ELR (cell line): ENCODE results near the gene RHO.

Experiments used
- DNase-seq: peaks from one replicate; pipeline ENCODE4 v3.0.0-alpha.2; 2015; ENCODE audit warnings: low read depth

RHO gene

DNA sequence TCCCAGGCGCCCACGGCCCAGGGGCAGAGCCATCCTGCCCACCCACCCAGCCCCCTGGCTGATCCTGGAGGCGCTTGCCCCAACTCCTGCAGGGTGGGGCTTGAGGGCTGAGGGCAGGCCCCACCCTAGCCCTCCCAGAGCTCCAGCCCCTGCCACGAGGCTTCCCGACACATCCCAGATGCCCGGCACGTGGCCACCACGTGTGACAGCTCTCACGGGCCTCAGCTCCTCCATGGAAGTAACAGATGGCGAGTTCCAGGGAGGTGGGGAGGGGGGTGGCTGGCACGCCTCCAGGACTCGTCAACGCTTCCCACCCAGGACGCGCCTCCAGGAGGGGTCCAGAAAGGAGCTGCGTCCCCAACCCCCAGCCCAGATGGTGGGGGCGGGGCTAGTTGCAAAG is 48.9 kb downstream of the RHO start:
- DNase-seq, result no peak

DNA sequence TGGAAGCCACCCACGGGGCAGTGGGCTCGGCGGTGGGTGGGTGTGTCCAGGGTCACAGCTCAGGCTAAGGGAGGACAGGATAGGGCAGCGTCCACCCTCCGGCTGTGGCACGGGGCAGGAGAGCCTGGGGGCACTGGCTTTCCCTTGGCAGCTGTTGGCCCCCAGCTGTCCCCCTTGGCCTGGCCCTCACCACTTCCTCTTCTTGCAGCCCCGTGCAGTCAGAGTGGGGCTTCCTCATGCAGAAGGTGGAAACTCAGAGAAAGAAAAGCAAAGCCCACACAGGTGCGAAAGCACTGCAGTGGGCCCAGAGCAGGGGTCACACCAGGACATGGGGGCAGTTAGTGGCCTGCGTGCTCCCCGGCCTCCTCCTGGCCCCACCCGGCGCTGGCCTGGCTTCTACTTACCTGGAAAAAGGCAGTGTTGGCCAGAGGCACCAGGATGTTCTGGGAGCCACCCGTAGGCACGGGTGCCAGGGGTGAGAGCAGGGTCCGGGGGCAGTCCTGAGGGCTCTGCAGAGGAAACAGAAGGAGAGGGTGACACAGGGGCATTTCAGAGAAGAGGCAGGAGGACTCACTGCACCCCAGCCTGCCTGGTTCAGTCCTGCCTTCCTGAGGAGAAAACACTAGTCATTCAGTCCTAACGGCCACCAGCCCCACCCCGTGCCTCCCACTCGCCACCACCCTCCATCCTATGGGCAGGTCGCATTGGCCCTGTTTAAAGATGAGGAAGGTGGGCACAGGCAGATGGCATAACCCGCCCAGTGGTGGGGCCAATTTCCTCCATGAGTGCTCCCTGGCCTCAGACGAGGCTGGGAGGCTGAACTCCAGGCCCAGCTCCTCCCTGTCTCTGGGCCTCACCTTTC is 49.7 kb downstream of the RHO start:
- DNase-seq, result no peak

- no peak for DNase-seq
These were observed 51.6 kb downstream of the RHO start for GRCh38 chr3:129579991-129580390.

DNA sequence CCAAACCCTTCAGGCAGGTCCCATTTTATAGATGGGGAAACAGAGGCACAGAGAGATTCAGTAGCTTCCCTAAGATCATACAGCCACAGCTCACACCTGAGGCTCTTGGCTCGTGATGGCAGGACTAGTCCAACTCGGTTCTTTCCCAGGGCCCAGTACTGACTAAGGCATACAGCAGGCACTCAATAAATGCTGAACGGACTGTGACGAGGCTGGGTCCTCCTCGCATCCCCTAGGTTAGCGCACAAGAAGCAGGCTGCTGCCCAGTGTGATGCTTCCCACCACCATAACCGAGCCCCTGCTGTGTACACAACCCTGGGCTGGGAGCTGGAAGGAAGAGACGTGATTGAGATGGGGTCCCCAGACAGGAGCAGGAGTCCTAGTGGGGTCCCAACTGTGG is 53.2 kb downstream of the RHO start:
- DNase-seq, result no peak

DNA sequence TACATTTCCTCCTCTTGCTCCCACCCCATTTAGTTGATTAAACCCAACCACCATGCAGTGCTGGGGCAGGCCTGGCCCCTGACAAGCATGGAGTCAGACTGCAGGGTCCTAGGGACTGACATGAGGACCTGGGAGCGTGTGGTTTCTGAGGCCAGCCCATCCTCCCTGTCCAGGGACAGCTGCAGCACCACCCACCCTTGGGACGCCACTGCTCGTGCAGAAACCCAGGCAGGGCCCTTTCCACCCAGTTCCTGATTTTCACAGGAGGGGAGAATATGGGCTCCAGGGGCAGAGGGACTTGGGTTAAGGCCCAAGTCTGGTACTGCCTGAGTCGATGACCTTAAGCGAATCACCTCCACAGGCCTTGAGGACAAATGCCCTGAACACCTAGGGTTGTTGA is 54.4 kb downstream of the RHO start:
- no peak for DNase-seq

- DNase-seq, result no peak
These were observed 54.9 kb downstream of the RHO start for GRCh38 chr3:129583289-129583688.

DNA sequence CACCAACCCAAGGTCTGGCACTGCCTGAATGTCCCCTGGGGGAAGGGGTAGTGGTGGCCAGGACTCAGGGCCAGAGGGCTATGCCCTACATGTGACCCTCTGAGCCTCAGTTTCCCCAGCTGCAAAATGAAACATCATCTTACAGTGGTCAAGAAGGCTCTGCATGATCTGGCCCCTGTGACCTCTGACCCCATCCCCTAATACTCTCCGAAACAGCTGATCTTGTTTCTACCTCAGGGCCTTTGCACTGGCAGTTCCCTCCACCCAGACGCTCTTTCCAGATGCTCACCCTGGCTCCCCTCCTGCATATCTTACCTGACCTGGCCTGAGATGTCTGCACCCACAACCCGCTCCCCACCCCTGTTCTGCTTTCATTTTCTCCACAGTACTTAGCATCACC is 56.2 kb downstream of the RHO start:
- no peak for DNase-seq
